ENCODE data around the gene CLK2.
"Not testable (repeated sequence)": the region's sequence is repeated elsewhere in the genome, so short reads cannot be mapped to it uniquely, and the experiment has no call there.

Gene CLK2

DNA sequence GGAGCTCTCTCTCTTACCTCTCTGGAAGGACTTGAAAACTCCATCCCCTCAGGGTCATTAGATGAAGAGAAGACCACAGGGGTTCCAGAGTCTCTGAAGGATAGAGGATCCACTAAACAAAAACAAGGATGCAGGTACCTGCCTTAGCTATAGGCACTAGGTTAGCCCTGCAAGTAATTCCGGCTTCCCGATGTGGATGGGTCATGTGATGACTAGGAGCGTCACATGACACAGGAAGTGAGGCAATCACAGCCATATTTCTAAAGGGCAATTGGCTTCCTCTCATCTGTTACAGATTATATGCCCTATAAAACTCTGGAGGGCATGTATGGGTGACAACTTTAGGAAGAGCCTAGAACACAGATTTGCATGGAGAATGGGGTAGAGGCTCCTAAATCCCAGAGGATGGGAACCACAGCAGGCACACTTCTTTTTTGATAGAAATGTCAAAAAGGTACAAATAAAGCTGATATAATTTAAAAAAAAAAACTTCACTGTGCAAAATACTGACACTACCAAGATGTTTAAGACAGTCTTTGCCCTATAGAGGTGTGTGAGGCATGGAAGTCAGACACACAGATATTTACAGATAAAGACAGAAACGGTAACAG is 32.1 kb downstream of the CLK2 start:
- DNase-seq: peak; percentile 93

GRCh38 chr1:155236451-155236850 is 36.9 kb downstream of the CLK2 start:
- DNase-seq: no peak

- DNase-seq: not testable (repeated sequence)
These were observed 37.9 kb downstream of the CLK2 start for GRCh38 chr1:155235375-155235774.

GRCh38 chr1:155233502-155233901 is 39.8 kb downstream of the CLK2 start:
- not testable (repeated sequence) for DNase-seq

GRCh38 chr1:155232001-155232978 is 41.0 kb downstream of the CLK2 start:
- DNase-seq: not testable (repeated sequence)

- not testable (repeated sequence) for DNase-seq
These were observed 42.0 kb downstream of the CLK2 start for GRCh38 chr1:155231302-155231701.

- DNase-seq: no peak
These were observed 45.2 kb downstream of the CLK2 start for GRCh38 chr1:155228096-155228427.

DNA sequence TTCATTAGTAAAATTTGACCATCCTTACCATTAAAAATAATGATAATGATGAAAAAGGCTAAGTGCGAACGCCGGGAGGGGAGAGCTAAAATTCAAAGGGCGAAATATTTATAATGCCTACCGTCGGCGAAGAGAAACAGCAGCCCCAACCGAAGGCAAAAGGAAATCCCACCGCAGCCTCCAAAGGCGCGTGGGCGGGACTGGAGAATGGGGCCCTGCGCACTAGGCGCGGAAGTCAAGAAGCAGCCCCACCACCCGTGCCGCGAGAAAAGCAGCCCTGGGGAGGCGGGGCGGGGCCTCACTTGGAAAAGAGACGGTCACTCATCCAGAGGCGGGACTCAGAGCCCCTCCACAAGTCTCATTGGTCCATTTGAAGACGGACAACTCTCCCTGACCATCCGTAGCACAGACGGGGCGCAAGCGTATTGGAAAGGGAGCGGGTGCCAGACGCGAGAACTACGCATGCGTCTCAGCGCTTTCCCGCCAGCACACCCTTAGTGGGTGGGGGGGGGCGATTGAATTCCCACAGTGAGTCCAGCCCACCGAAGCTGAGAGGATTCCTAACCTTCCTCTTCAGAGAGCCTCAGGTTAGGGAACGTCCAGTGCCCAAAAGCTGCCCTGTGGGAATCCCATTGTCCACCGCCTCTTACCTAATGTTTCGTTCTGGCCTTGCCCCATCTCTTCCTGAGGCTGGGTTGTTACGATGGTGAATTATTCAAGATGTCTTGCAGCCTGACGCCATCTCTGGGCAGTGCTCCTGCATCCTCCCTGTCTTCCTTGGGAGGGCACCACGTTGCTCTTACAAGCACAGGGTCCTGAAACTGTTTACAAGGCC is 45.8 kb downstream of the CLK2 start:
- DNase-seq: peak; percentile 100

- DNase-seq: peak; percentile 90
These were observed 46.4 kb downstream of the CLK2 start for GRCh38 chr1:155226910-155227260.

GRCh38 chr1:155226188-155226909 is 47.0 kb downstream of the CLK2 start:
- peak; percentile 86 for DNase-seq

DNA sequence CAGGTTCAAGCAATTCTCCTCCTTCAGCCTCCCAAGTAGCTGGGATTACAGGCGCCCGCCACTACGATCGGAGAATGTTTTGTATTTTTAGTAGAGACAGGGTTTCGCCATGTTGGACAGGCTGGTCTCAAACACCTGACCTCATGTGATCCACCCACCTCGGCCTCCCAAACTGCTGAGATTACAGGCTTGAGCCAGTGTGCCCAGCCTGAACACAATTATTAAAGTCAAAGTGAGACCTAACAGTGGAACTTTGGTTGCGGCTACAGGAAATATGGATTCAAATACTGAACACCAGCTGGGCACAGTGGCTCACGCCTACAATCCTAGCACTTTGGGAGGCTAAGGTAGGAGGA is 47.9 kb downstream of the CLK2 start:
- not testable (repeated sequence) for DNase-seq

GRCh38 chr1:155223047-155223446 is 50.3 kb downstream of the CLK2 start:
- no peak for DNase-seq

GRCh38 chr1:155220211-155220965 is 52.9 kb downstream of the CLK2 start:
- not testable (repeated sequence) for DNase-seq

DNA sequence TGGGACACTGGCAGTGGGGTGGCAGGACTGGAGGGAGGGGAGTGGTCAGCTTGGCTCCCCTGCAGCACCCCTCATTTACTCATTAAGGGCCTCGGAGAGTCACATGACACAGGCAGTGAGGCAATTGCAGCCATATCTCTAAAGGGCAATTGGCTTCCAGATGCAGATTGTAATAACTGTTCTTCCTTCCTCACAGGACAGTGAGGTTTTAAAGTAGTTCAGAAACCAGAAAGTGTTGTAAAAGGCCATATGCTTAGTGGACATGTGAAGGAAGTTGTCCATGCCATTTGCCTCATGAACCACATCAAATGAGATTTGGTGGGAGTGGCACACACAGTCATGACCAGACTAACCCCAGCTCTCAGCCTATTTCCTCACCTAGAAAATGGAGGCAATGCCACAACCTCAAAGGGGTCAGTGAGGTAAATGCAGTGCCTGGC is 53.7 kb downstream of the CLK2 start:
- peak; percentile 78 for DNase-seq

- peak; percentile 91 for DNase-seq
These were observed 54.3 kb downstream of the CLK2 start for GRCh38 chr1:155218854-155219591.

- DNase-seq: not testable (repeated sequence)
These were observed 58.6 kb downstream of the CLK2 start for GRCh38 chr1:155214702-155215101.
